Measurements from ENCODE around the gene LCN9.
"Not testable (repeated sequence)": the region's sequence is repeated elsewhere in the genome, so short reads cannot be mapped to it uniquely, and the experiment has no call there.

LCN9 gene

GRCh38 chr9:135632841-135633240, 30.3 kb upstream of the LCN9 start:
- DNase-seq (ENCODE audit: low read depth in 1 of 2, low spot score in 1 of 2) = no peak
- Histone ChIP-seq H3K27me3 (ENCODE audit: insufficient read depth, poor library complexity, severe bottlenecking) (no peaks in the 10 kb centered on the region), H3K27ac (replicated peaks) (no peak overlapping the region), H3K4me3 (replicated peaks; ENCODE audit: insufficient read depth, low read length) (no peak overlapping the region)
- TF ChIP-seq SPI1 (IDR thresholded peaks at IDR 0.05; ENCODE audit: borderline replicate concordance, low read depth) (no peak), REST (IDR thresholded peaks at IDR 0.05; ENCODE audit: insufficient replicate concordance, low read depth) (no peak), CTCF (IDR thresholded peaks at IDR 0.05; ENCODE audit: insufficient read depth, low read length) (no peak), POLR2AphosphoS5 (IDR thresholded peaks at IDR 0.05; ENCODE audit: low read depth) (no peak), GABPA (IDR thresholded peaks at IDR 0.05; ENCODE audit: low read depth) (no peak)

GRCh38 chr9:135636930-135637530, 26.1 kb upstream of the LCN9 start:
- not testable (repeated sequence) for H3K27ac ChIP-seq (replicated peaks); H3K4me3 ChIP-seq (replicated peaks; ENCODE audit: insufficient read depth, low read length); DNase-seq (ENCODE audit: low read depth in 1 of 2, low spot score in 1 of 2); H3K27me3 ChIP-seq (ENCODE audit: insufficient read depth, poor library complexity, severe bottlenecking)

- no peak for DNase-seq (ENCODE audit: low read depth in 1 of 2, low spot score in 1 of 2)
- TF ChIP-seq REST (IDR thresholded peaks at IDR 0.05; ENCODE audit: insufficient replicate concordance, low read depth) (no peak), SPI1 (IDR thresholded peaks at IDR 0.05; ENCODE audit: borderline replicate concordance, low read depth) (no peak), GABPA (IDR thresholded peaks at IDR 0.05; ENCODE audit: low read depth) (no peak), CTCF (IDR thresholded peaks at IDR 0.05; ENCODE audit: insufficient read depth, low read length) (no peak), POLR2AphosphoS5 (IDR thresholded peaks at IDR 0.05; ENCODE audit: low read depth) (no peak)
These were observed 23.9 kb upstream of the LCN9 start, which contains the start of gene GLT6D1 for GRCh38 chr9:135639196-135639595. TSS of gene GLT6D1 (minus strand) at chr9:135639540. CDS start at chr9:135639187, 353 bp downstream.

GRCh38 chr9:135641047-135641446, 22.1 kb upstream of the LCN9 start:
- no peak for TF ChIP-seq REST (IDR thresholded peaks at IDR 0.05; ENCODE audit: insufficient replicate concordance, low read depth)
- no peak for TF ChIP-seq POLR2AphosphoS5 (IDR thresholded peaks at IDR 0.05; ENCODE audit: low read depth)
- TF ChIP-seq GABPA (IDR thresholded peaks at IDR 0.05; ENCODE audit: low read depth) = no peak
- no peak for TF ChIP-seq SPI1 (IDR thresholded peaks at IDR 0.05; ENCODE audit: borderline replicate concordance, low read depth)
- TF ChIP-seq CTCF (IDR thresholded peaks at IDR 0.05; ENCODE audit: insufficient read depth, low read length) = no peak
- DNase-seq (ENCODE audit: low read depth in 1 of 2, low spot score in 1 of 2) = no peak
- Histone ChIP-seq H3K27me3 (ENCODE audit: insufficient read depth, poor library complexity, severe bottlenecking) (no peaks in the 10 kb centered on the region), H3K4me3 (replicated peaks; ENCODE audit: insufficient read depth, low read length) (no peak overlapping the region), H3K27ac (replicated peaks) (no peak overlapping the region)

More at GRCh38 chr9:135639196-135639595, 23.9 kb upstream of the LCN9 start, which contains the start of gene GLT6D1:
- Histone ChIP-seq H3K27me3 (ENCODE audit: insufficient read depth, poor library complexity, severe bottlenecking) (no peaks in the 10 kb centered on the region), H3K27ac (replicated peaks) (no peak within 1 kb of the TSS), H3K4me3 (replicated peaks; ENCODE audit: insufficient read depth, low read length) (no peak within 1 kb of the TSS)

Measured in HL-60 (cell line).